H1 (cell line): Measurements from ENCODE around the gene RNASE13. TPM values are rescaled to one million over a fixed set of nuclear protein-coding genes. Genes with fewer than 3 reads are reported as not detected.

ENCODE experiments used
- CTCF ChIA-PET: fragments of 300-600 bp; sonication (Branson Sonifier 250); formaldehyde crosslinking; loops from one replicate; lab custom pipeline; 2021; ENCODE audit not compliant: partially characterized antibody; lab: Charles Lee
- POLR2A ChIA-PET: fragments of 300-600 bp; sonication (Branson Sonifier 250); formaldehyde crosslinking; loops from one replicate; lab custom pipeline; 2021; ENCODE audit warnings: inconsistent platforms; ENCODE audit not compliant: partially characterized antibody; lab: Charles Lee
- DNase-seq, 2 experiments: peaks; one replicate each; pipeline versions ENCODE4 v3.0.0 to v3.0.0-alpha.2; 2010 to 2022; ENCODE audit warnings: low spot score in 2 of 2, low read depth in 1 of 2, mixed read lengths in 1 of 2
- FAIRE-seq: peaks from 2 replicates; lab custom pipeline; 2011; peaks lifted over from hg19 to GRCh38; lab: Jason Lieb, UNC
- H2AFZ ChIP-seq: 2 replicates; pipeline ENCODE4 v1.8.1; 2012; ENCODE audit warnings: low read length, inconsistent platforms
- H2AK5ac ChIP-seq: 2 replicates; pipeline ENCODE4 v1.6.1; 2013; ENCODE audit warnings: low read depth, low read length
- H2BK120ac ChIP-seq: replicated peaks from 2 replicates; pipeline ENCODE3; 2013; ENCODE audit warnings: low read depth, low read length, inconsistent platforms
- H2BK12ac ChIP-seq: 2 replicates; pipeline ENCODE4 v1.6.1; 2013; ENCODE audit warnings: low read depth, low read length
- H2BK15ac ChIP-seq: 2 replicates; pipeline ENCODE4 v1.6.1; 2013; ENCODE audit warnings: low read length
- H2BK20ac ChIP-seq: 2 replicates; pipeline ENCODE4 v1.6.1; 2013; ENCODE audit warnings: low read length
- H2BK5ac ChIP-seq: 2 replicates; pipeline ENCODE4 v1.6.1; 2013; ENCODE audit warnings: low read depth, low read length
- H3K14ac ChIP-seq: 2 replicates; pipeline ENCODE4 v1.6.1; 2013; ENCODE audit warnings: inconsistent platforms; ENCODE audit not compliant: insufficient read length
- H3K18ac ChIP-seq: 2 replicates; pipeline ENCODE4 v1.6.1; 2013; ENCODE audit warnings: low read length; ENCODE audit errors: extremely low read depth
- H3K23ac ChIP-seq: 2 replicates; pipeline ENCODE4 v1.6.1; 2013; ENCODE audit warnings: inconsistent platforms; ENCODE audit not compliant: insufficient read length
- H3K23me2 ChIP-seq: 2 replicates; pipeline ENCODE4 v1.6.1; 2013; ENCODE audit warnings: low read depth, low read length
- H3K27ac ChIP-seq: 2 replicates; pipeline ENCODE4 v1.6.1; 2011; ENCODE audit warnings: low read depth, low read length, inconsistent platforms
- H3K27me3 ChIP-seq, 4 experiments: replicated peaks in 1 of 4; 1 replicate in 1 of 4; 2 replicates in 3 of 4; pipeline versions ENCODE4 v1.6.1 to v1.8.1; 2011 to 2013; ENCODE audit warnings: low read length in 3 of 4, mild to moderate bottlenecking in 3 of 4, inconsistent platforms in 2 of 4, mixed read lengths in 2 of 4, moderate library complexity in 1 of 4; ENCODE audit not compliant: control insufficient read depth in 3 of 4, insufficient read depth in 3 of 4; ENCODE audit errors: extremely low read depth in 1 of 4
- H3K36me3 ChIP-seq, 4 experiments: 2 replicates each; pipeline versions ENCODE4 v1.6.1 to v1.8.1; 2011 to 2013; ENCODE audit warnings: mild to moderate bottlenecking in 4 of 4, low read length in 3 of 4, moderate library complexity in 2 of 4, control low read depth in 1 of 4, inconsistent platforms in 1 of 4; ENCODE audit not compliant: insufficient read depth in 4 of 4, control insufficient read depth in 2 of 4
- H3K4ac ChIP-seq: replicated peaks from 2 replicates; pipeline ENCODE3; 2013; ENCODE audit warnings: low read length, low read depth, mixed read lengths, inconsistent platforms; ENCODE audit not compliant: insufficient read length
- H3K4me1 ChIP-seq, 4 experiments: replicated peaks in 1 of 4; 1 replicate in 1 of 4; 2 replicates in 3 of 4; pipeline versions ENCODE4 v1.6.1 to v1.8.1; 2011 to 2013; ENCODE audit warnings: low read length in 3 of 4, inconsistent platforms in 2 of 4, mixed read lengths in 1 of 4; ENCODE audit not compliant: insufficient read depth in 4 of 4, control insufficient read depth in 3 of 4
- H3K4me2 ChIP-seq, 2 experiments: 2 replicates each; pipeline versions ENCODE4 v1.6.1 to v1.8.1; 2011 to 2013; ENCODE audit warnings: low read depth in 2 of 2, low read length in 2 of 2, control low read depth in 1 of 2, inconsistent platforms in 1 of 2, mild to moderate bottlenecking in 1 of 2; ENCODE audit not compliant: insufficient read depth in 1 of 2
- H3K4me3 ChIP-seq, 4 experiments: fragments of 200-600, 300-600 bp in 1 of 4; sonication (generic), shearing (Covaris generic), sonication (Bioruptor Twin) in 1 of 4; 2 replicates each; pipeline versions ENCODE4 v1.5.1 to v1.8.1; 2011 to 2016; ENCODE audit warnings: low read length in 4 of 4, low read depth in 3 of 4, control low read depth in 2 of 4, inconsistent platforms in 2 of 4, mild to moderate bottlenecking in 2 of 4, mixed read lengths in 1 of 4, moderate library complexity in 1 of 4; ENCODE audit not compliant: insufficient read depth in 2 of 4; ENCODE audit errors: extremely low read depth in 1 of 4
- H3K56ac ChIP-seq: replicated peaks from 2 replicates; pipeline ENCODE3; 2013; ENCODE audit warnings: low read depth, mild to moderate bottlenecking, mixed read lengths, low read length, inconsistent platforms; ENCODE audit not compliant: insufficient read length
- H3K79me1 ChIP-seq: 2 replicates; pipeline ENCODE4 v1.6.1; 2013; ENCODE audit warnings: low read depth, low read length, control low read depth
- H3K79me2 ChIP-seq, 2 experiments: 2 replicates each; pipeline versions ENCODE4 v1.6.1 to v1.8.1; 2012 to 2013; ENCODE audit warnings: low read length in 2 of 2, mild to moderate bottlenecking in 2 of 2, inconsistent platforms in 1 of 2; ENCODE audit not compliant: insufficient read depth in 2 of 2, control insufficient read depth in 1 of 2
- H3K9ac ChIP-seq, 4 experiments: replicated peaks in 1 of 4; 1 replicate in 1 of 4; 2 replicates in 3 of 4; pipeline versions ENCODE4 v1.6.1 to v1.8.1; 2011 to 2013; ENCODE audit warnings: low read depth in 3 of 4, low read length in 3 of 4, control low read depth in 2 of 4, mild to moderate bottlenecking in 2 of 4, moderate library complexity in 2 of 4, inconsistent platforms in 1 of 4; ENCODE audit errors: extremely low read depth in 1 of 4
- H3K9me3 ChIP-seq, 2 experiments: 2 replicates each; pipeline versions ENCODE4 v1.6.1 to v1.8.1; 2012 to 2013; ENCODE audit warnings: mild to moderate bottlenecking in 2 of 2, moderate library complexity in 2 of 2, control low read depth in 1 of 2, inconsistent platforms in 1 of 2, low read depth in 1 of 2, low read length in 1 of 2, mixed read lengths in 1 of 2; ENCODE audit not compliant: insufficient read depth in 2 of 2
- H4K20me1 ChIP-seq, 2 experiments: replicated peaks in 1 of 2; 2 replicates each; pipeline versions ENCODE3 to v1.8.1; 2011 to 2013; ENCODE audit warnings: inconsistent platforms in 2 of 2, low read length in 2 of 2, mild to moderate bottlenecking in 1 of 2; ENCODE audit not compliant: insufficient read depth in 2 of 2, control insufficient read depth in 1 of 2
- H4K5ac ChIP-seq: 2 replicates; pipeline ENCODE4 v1.6.1; 2013; ENCODE audit warnings: low read length, low read depth, mixed read lengths, inconsistent platforms; ENCODE audit not compliant: insufficient read length
- H4K8ac ChIP-seq: 2 replicates; pipeline ENCODE4 v1.8.0; 2013; ENCODE audit warnings: mild to moderate bottlenecking, moderate library complexity, low read length, inconsistent platforms; ENCODE audit not compliant: insufficient read depth; ENCODE audit errors: extremely low read depth
- H4K91ac ChIP-seq: replicated peaks from 2 replicates; pipeline ENCODE3; 2013; ENCODE audit warnings: low read length, mixed read lengths, inconsistent platforms; ENCODE audit not compliant: insufficient read length
- CEBPB ChIP-seq: IDR thresholded peaks from 2 replicates; pipeline ENCODE4 v1.6.1; 2012; ENCODE audit warnings: low read depth, low read length
- E2F6 ChIP-seq: IDR thresholded peaks from 2 replicates; pipeline ENCODE4 v1.6.1; 2012; ENCODE audit warnings: inconsistent platforms
- HDAC2 ChIP-seq, 2 experiments: fragments of 300-600 bp in 1 of 2; sonication (generic) in 1 of 2; IDR thresholded peaks; 2 replicates each; pipeline ENCODE4 v1.6.1; 2011 to 2012; ENCODE audit warnings: low read depth in 2 of 2, low read length in 2 of 2, mild to moderate bottlenecking in 2 of 2, moderate library complexity in 2 of 2, borderline replicate concordance in 1 of 2, inconsistent platforms in 1 of 2
- JUND ChIP-seq: IDR thresholded peaks from 2 replicates; pipeline ENCODE4 v1.6.1; 2011; ENCODE audit warnings: mild to moderate bottlenecking, improper control_type of control experiment, low read length
- MAFK ChIP-seq: IDR thresholded peaks from 2 replicates; pipeline ENCODE4 v1.6.1; 2012; ENCODE audit warnings: low read depth, mild to moderate bottlenecking, improper control_type of control experiment, low read length
- NRF1 ChIP-seq: IDR thresholded peaks from 2 replicates; pipeline ENCODE4 v1.6.1; 2011; ENCODE audit warnings: mild to moderate bottlenecking, low read depth, low read length, improper control_type of control experiment
- POLR2A ChIP-seq, 2 experiments: IDR thresholded peaks; 1 replicate in 1 of 2; 2 replicates in 1 of 2; pipeline ENCODE4 v1.6.1; 2011; ENCODE audit warnings: low read depth in 2 of 2, low read length in 2 of 2, mild to moderate bottlenecking in 2 of 2; ENCODE audit errors: control extremely low read depth in 1 of 2
- RAD21 ChIP-seq, 2 experiments: IDR thresholded peaks in 1 of 2; conservative IDR thresholded peaks in 1 of 2; 2 replicates each; pipeline ENCODE4 v1.6.1; 2011; ENCODE audit warnings: low read depth in 2 of 2, low read length in 2 of 2, improper control_type of control experiment in 1 of 2, inconsistent platforms in 1 of 2, mild to moderate bottlenecking in 1 of 2, moderate library complexity in 1 of 2
- RFX5 ChIP-seq: IDR thresholded peaks from 2 replicates; pipeline ENCODE4 v1.6.1; 2011; ENCODE audit warnings: low read depth, low read length, improper control_type of control experiment, borderline replicate concordance
- SIN3A ChIP-seq, 2 experiments: IDR thresholded peaks in 1 of 2; conservative IDR thresholded peaks in 1 of 2; 2 replicates each; pipeline ENCODE4 v1.6.1; 2011 to 2012; ENCODE audit warnings: low read length in 2 of 2, improper control_type of control experiment in 1 of 2, low read depth in 1 of 2, mild to moderate bottlenecking in 1 of 2
- SIX5 ChIP-seq: IDR thresholded peaks from 2 replicates; pipeline ENCODE4 v1.6.1; 2011; ENCODE audit warnings: mild to moderate bottlenecking, low read depth, low read length
- SP1 ChIP-seq: IDR thresholded peaks from 2 replicates; pipeline ENCODE4 v1.6.1; 2011; ENCODE audit warnings: low read depth, low read length
- TAF1 ChIP-seq: IDR thresholded peaks from 2 replicates; pipeline ENCODE4 v1.6.1; 2011; ENCODE audit warnings: mild to moderate bottlenecking, low read depth, low read length
- TAF7 ChIP-seq: optimal IDR thresholded peaks from 2 replicates; pipeline ENCODE3; 2011; ENCODE audit warnings: low read depth, mild to moderate bottlenecking, inconsistent platforms, low read length, moderate library complexity, borderline replicate concordance
- TBP ChIP-seq: IDR thresholded peaks from 2 replicates; pipeline ENCODE4 v1.6.1; 2011; ENCODE audit warnings: low read depth, low read length, improper control_type of control experiment
- WGBS, 2 experiments: shearing (Covaris generic) in 1 of 2; methylation state at CpG; one replicate each; pipeline versions ENCODE4 v1.1.6 to v1.1.7; 2013 to 2015; ENCODE audit warnings: low lambda C conversion rate in 2 of 2, mixed read lengths in 2 of 2, inconsistent platforms in 1 of 2, low coverage in 1 of 2, missing lambda C conversion rate in 1 of 2; ENCODE audit not compliant: insufficient replicate concordance in 2 of 2, insufficient coverage in 1 of 2, insufficient read length in 1 of 2; ENCODE audit errors: extremely low coverage in 1 of 2, missing lambda C conversion rate in 1 of 2; 5-methylcytosine and 5-hydroxymethylcytosine counted together
- polyA plus RNA-seq, 7 experiments: library from polyadenylated mRNA; depleted of rRNA in 3 of 7; stranded (reverse) in 5 of 7; unstranded in 2 of 7; fragments of >200 nt in 5 of 7; fragments of 200-250 nt in 2 of 7; gene quantifications; 1 replicate in 5 of 7; 2 replicates in 1 of 7; 4 replicates in 1 of 7; pipeline versions ENCODE4 v1.2.1 to v1.2.3, GENCODE V29; 2011 to 2013; ENCODE audit warnings: missing spikeins in 2 of 7, mixed read lengths in 2 of 7
- total RNA-seq: library from RNA; stranded (reverse); fragmentation: NEBNext Ultra II Directional; extraction: Animal tissue kit (Norgen Biotek cat#: 25700); gene quantifications from 2 replicates; pipeline ENCODE4 v1.2.1, GENCODE V29; 2021

Gene RNASE13
- total and polyA plus RNA-seq, 2 of the 8 experiments (the other 6 are each of a cell fraction or from before 2014, with no cell fraction given) = not detected

DNA sequence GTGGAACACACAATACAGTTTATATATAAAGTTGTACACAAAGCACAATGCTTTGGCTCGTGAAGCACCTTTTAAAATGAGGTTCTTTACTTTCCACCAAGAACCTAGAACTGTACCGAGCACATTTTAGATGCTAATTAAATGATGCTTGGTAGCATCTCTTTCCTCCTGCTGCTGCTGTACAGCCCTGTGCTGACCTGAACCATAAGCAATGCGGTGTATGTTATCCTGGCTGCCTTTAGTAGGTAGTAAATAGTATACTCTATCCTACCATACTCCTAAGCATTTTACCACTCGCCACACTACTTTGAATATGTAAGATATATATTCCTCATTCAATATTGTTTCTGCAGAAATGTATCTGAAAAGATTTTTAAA, 20.1 kb upstream of the RNASE13 start:
- H2AK5ac ChIP-seq = no peak overlapping the region
- FAIRE-seq (no peak), DNase-seq (no peak)
- H3K4me2 ChIP-seq = no peak overlapping the region
- CTCF ChIA-PET = no interaction called here
- H3K18ac ChIP-seq = no peak overlapping the region
- H4K8ac ChIP-seq = no peak overlapping the region
- no peak overlapping the region for H2AFZ ChIP-seq
- no peak overlapping the region for H4K91ac ChIP-seq
- H3K27me3 ChIP-seq = no peaks in the 10 kb centered on the region; a peak in 1 of 7 replicates
- H3K36me3 ChIP-seq = no peaks in the 10 kb centered on the region
- no peak overlapping the region for H2BK20ac ChIP-seq
- no peak overlapping the region for H3K4me3 ChIP-seq
- H3K27ac ChIP-seq = no peak overlapping the region
- no peak overlapping the region for H2BK15ac ChIP-seq
- no peak overlapping the region for H3K4ac ChIP-seq
- H3K79me2 ChIP-seq = no peaks in the 10 kb centered on the region
- no peak overlapping the region for H2BK120ac ChIP-seq
- H4K20me1 ChIP-seq = no peaks in the 10 kb centered on the region
- no peak overlapping the region for H3K14ac ChIP-seq
- no peak overlapping the region for H2BK5ac ChIP-seq
- WGBS, 2 experiments = 76% methylated on average over 4 of the region's 4 CpGs; no CpG with 5 or more reads in 1 of the 2 experiments
- no peaks in the 10 kb centered on the region for H3K23me2 ChIP-seq
- H3K79me1 ChIP-seq = no peaks in the 10 kb centered on the region
- POLR2A ChIA-PET = no interaction called here
- no peaks in the 10 kb centered on the region for H3K9me3 ChIP-seq
- no peak overlapping the region for H2BK12ac ChIP-seq
- H3K4me1 ChIP-seq = peaks cover 0 to 3% (median 0%) of the 10 kb centered on the region in 4 experiments; a peak in 2 of 7 replicates
- no peak overlapping the region for H3K23ac ChIP-seq
- H3K56ac ChIP-seq = no peak overlapping the region
- H3K9ac ChIP-seq = no peak overlapping the region
- H4K5ac ChIP-seq = no peak overlapping the region
- TF ChIP-seq SIX5 (no peak), MAFK (no peak), NRF1 (no peak), E2F6 (no peak), TBP (no peak), JUND (no peak), HDAC2 (IDR thresholded peaks at IDR 0.05; ENCODE audit: borderline replicate concordance in 1 of 2, low read depth in 2 of 2, low read length in 2 of 2) (no peak), TAF1 (no peak), POLR2A (IDR thresholded peaks at IDR 0.05; ENCODE audit: control extremely low read depth in 1 of 2, low read depth in 2 of 2, low read length in 2 of 2) (no peak), RFX5 (no peak), SP1 (no peak), RAD21 (IDR thresholded peaks at IDR 0.05 in 1 of 2, conservative IDR thresholded peaks at IDR 0.05 in 1 of 2; ENCODE audit: low read depth in 2 of 2, low read length in 2 of 2) (no peak), TAF7 (no peak), SIN3A (conservative IDR thresholded peaks at IDR 0.05 in 1 of 2, IDR thresholded peaks at IDR 0.05 in 1 of 2; ENCODE audit: low read depth in 1 of 2, low read length in 2 of 2) (no peak), CEBPB (no peak)
